ENCODE measurements around the gene PFDN4.

GRCh38 chr20:54263116-54263690 lies 55.3 kb downstream of the PFDN4 start:
- TF ChIP-seq CTCF (IDR thresholded peaks at IDR 0.05; ENCODE audit: insufficient read depth, low read length, poor library complexity, severe bottlenecking) (no peak), EZH2phosphoT487 (conservative IDR thresholded peaks at IDR 0.05; ENCODE audit: low read length) (no peak)
